Smooth muscle cell of bladder (primary cell): ENCODE data around the gene MAGEB10. TPM values are rescaled to one million over a fixed set of nuclear protein-coding genes. Genes with fewer than 3 reads are reported as not detected.

Experiments used
- total RNA-seq: library from RNA; depleted of rRNA; stranded (reverse); fragments of >200 nt; gene quantifications from 2 replicates; pipeline ENCODE4 v1.2.3, GENCODE V29; 2014

MAGEB10 gene
- total RNA-seq, result not detected in 2 replicates

GRCh38 chrX:27807690-27808089 is at the start of gene MAGEB10:
Gene MAGEB10, plus strand, starts transcription at chrX:27807990. Its CDS starts 13,317 bp downstream, at chrX:27821307.

Other genes starting within 250 kb of the MAGEB10 start
- under 0.01 TPM in 1 of 2 replicates, not detected in the other for gene DCAF8L2, start 217.6 kb upstream of the MAGEB10 start, total RNA-seq
- not detected in 2 replicates for gene DCAF8L1, start 173.5 kb downstream of the MAGEB10 start, total RNA-seq